Ishikawa (cell line): Measurements from ENCODE around the gene SPAG9.

Source experiments
- CEBPB ChIP-seq: IDR thresholded peaks from 2 replicates; pipeline ENCODE4 v1.6.1; 2012
- CREB1 ChIP-seq: IDR thresholded peaks from 2 replicates; pipeline ENCODE4 v1.6.1; 2012; ENCODE audit warnings: low read depth
- EGR1 ChIP-seq: IDR thresholded peaks from 2 replicates; pipeline ENCODE4 v1.6.1; 2012
- EP300 ChIP-seq: IDR thresholded peaks from 2 replicates; pipeline ENCODE4 v1.6.1; 2012; ENCODE audit warnings: borderline replicate concordance
- FOXM1 ChIP-seq: IDR thresholded peaks from 2 replicates; pipeline ENCODE4 v1.6.1; 2012; ENCODE audit warnings: low read depth, borderline replicate concordance
- MAX ChIP-seq: IDR thresholded peaks from 2 replicates; pipeline ENCODE4 v1.6.1; 2012
- NFIC ChIP-seq: IDR thresholded peaks from 2 replicates; pipeline ENCODE4 v1.6.1; 2012
- RAD21 ChIP-seq: IDR thresholded peaks from 2 replicates; pipeline ENCODE4 v1.6.1; 2012; ENCODE audit warnings: low read depth
- REST ChIP-seq: IDR thresholded peaks from 2 replicates; pipeline ENCODE4 v1.6.1; 2012; ENCODE audit warnings: low read depth, mild to moderate bottlenecking
- TAF1 ChIP-seq: IDR thresholded peaks from 2 replicates; pipeline ENCODE4 v1.6.1; 2012; ENCODE audit warnings: low read depth, mild to moderate bottlenecking
- TCF12 ChIP-seq: IDR thresholded peaks from 2 replicates; pipeline ENCODE4 v1.6.1; 2012; ENCODE audit warnings: low read depth
- TEAD4 ChIP-seq: IDR thresholded peaks from 2 replicates; pipeline ENCODE4 v1.6.1; 2012
- USF1 ChIP-seq: IDR thresholded peaks from 2 replicates; pipeline ENCODE4 v1.6.1; 2012
- YY1 ChIP-seq: IDR thresholded peaks from 2 replicates; pipeline ENCODE4 v1.6.1; 2012; ENCODE audit warnings: low read depth
- ZBTB7A ChIP-seq: IDR thresholded peaks from 2 replicates; pipeline ENCODE4 v1.6.1; 2012; ENCODE audit warnings: low read depth

The SPAG9 gene

GRCh38 chr17:50914505-50915063, 206.1 kb downstream of the SPAG9 start:
- no peak for TF ChIP-seq NFIC
- TF ChIP-seq YY1: no peak
- no peak for TF ChIP-seq EP300
- TF ChIP-seq TAF1: no peak
- TF ChIP-seq TEAD4: no peak
- no peak for TF ChIP-seq FOXM1
- TF ChIP-seq REST: no peak
- TF ChIP-seq ZBTB7A: no peak
- TF ChIP-seq USF1: no peak
- TF ChIP-seq TCF12: no peak
- no peak for TF ChIP-seq RAD21

GRCh38 chr17:50913120-50913519, 207.5 kb downstream of the SPAG9 start:
- TF ChIP-seq RAD21 (no peak), TAF1 (no peak), NFIC (no peak), YY1 (no peak), CREB1 (no peak), ZBTB7A (no peak), CEBPB (no peak), TEAD4 (no peak), FOXM1 (no peak), MAX (no peak), EP300 (no peak), USF1 (no peak), REST (no peak), TCF12 (no peak), EGR1 (no peak)
